ENCODE data around the gene ACADVL.

ACADVL gene

GRCh38 chr17:7219229-7219811 lies 418 bp upstream of the ACADVL start:
- peak overlapping the region; percentile 82 for H3K4me3 ChIP-seq (ENCODE audit: low read length)
- no peak for TF ChIP-seq CTCF (conservative IDR thresholded peaks at IDR 0.05; ENCODE audit: low read length)
- no peak for DNase-seq (ENCODE audit: low read depth)

- peak overlapping the region; percentile 82 for H3K4me3 ChIP-seq (ENCODE audit: low read length)
- peak; percentile 65 for DNase-seq (ENCODE audit: low read depth)
- peak; percentile 54 for TF ChIP-seq CTCF (conservative IDR thresholded peaks at IDR 0.05; ENCODE audit: low read length)
Observed at GRCh38 chr17:7220593-7221277, 997 bp downstream of the ACADVL start.

GRCh38 chr17:7221278-7222092 lies 1.7 kb downstream of the ACADVL start:
- no peak for TF ChIP-seq CTCF (conservative IDR thresholded peaks at IDR 0.05; ENCODE audit: low read length)
- peak overlapping the region; percentile 82; the same call in 1 of the 2 replicates for H3K4me3 ChIP-seq (ENCODE audit: low read length)
- no peak for DNase-seq (ENCODE audit: low read depth)

- DNase-seq (ENCODE audit: low read depth) = no peak
Observed at GRCh38 chr17:7222093-7222971, 2.6 kb downstream of the ACADVL start.

GRCh38 chr17:7222972-7223292 lies 3.2 kb downstream of the ACADVL start:
- DNase-seq (ENCODE audit: low read depth) = no peak
- no peak overlapping the region for H3K4me3 ChIP-seq (ENCODE audit: low read length)
- TF ChIP-seq CTCF (conservative IDR thresholded peaks at IDR 0.05; ENCODE audit: low read length) = no peak

More at GRCh38 chr17:7222093-7222971, 2.6 kb downstream of the ACADVL start:
- no peak overlapping the region for H3K4me3 ChIP-seq (ENCODE audit: low read length)
- no peak for TF ChIP-seq CTCF (conservative IDR thresholded peaks at IDR 0.05; ENCODE audit: low read length)

- DNase-seq (ENCODE audit: low read depth) = no peak
- TF ChIP-seq CTCF (conservative IDR thresholded peaks at IDR 0.05; ENCODE audit: low read length) = no peak
- no peak overlapping the region for H3K4me3 ChIP-seq (ENCODE audit: low read length)
Observed at GRCh38 chr17:7223375-7223774, 3.6 kb downstream of the ACADVL start.
